ENCODE data around the gene GUCA2A. TPM values are rescaled to one million over a fixed set of nuclear protein-coding genes. Genes with fewer than 3 reads are reported as not detected.

The GUCA2A gene
- total and polyA plus RNA-seq, 8 donors: 0.30 to 0.87 (median 0.44) TPM; not detected in 2

DNA sequence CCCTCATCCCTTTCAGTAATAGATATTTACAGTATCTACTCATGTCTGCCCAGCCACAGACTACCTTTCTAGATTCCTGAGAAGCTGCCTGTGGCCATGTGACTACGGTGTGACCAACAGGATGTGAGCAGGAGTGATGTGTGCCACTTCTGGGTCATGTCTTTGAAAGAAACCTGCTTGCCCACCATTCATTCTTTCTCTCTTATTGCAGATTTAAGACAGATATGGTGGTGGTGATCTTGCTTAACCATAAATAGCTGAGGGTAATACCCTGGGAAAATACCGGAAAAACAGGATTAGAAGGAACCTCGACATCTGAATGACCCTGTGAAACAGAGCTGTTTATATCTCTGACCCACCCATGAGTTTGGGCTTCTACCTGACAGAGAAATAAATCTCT, 41.6 kb upstream of the GUCA2A start:
- H3K9me3 ChIP-seq: peaks cover 0 to 10% of the 10 kb centered on the region in 2 donors
- no peak for ATAC-seq
- intact Hi-C loops (cut with DNase I): no loop called here
- H3K27me3 ChIP-seq: no peaks in the 10 kb centered on the region
- H3K4me3 ChIP-seq: no peak overlapping the region
- TF ChIP-seq, protein P1, sequence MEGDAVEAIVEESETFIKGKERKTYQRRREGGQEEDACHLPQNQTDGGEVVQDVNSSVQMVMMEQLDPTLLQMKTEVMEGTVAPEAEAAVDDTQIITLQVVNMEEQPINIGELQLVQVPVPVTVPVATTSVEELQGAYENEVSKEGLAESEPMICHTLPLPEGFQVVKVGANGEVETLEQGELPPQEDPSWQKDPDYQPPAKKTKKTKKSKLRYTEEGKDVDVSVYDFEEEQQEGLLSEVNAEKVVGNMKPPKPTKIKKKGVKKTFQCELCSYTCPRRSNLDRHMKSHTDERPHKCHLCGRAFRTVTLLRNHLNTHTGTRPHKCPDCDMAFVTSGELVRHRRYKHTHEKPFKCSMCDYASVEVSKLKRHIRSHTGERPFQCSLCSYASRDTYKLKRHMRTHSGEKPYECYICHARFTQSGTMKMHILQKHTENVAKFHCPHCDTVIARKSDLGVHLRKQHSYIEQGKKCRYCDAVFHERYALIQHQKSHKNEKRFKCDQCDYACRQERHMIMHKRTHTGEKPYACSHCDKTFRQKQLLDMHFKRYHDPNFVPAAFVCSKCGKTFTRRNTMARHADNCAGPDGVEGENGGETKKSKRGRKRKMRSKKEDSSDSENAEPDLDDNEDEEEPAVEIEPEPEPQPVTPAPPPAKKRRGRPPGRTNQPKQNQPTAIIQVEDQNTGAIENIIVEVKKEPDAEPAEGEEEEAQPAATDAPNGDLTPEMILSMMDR (IDR thresholded peaks at IDR 0.05): no peak
- peaks cover 0 to 5% of the 10 kb centered on the region in 2 donors for H3K4me1 ChIP-seq
- no peak overlapping the region for H3K27ac ChIP-seq
- H3K36me3 ChIP-seq: peaks cover 0 to 18% of the 10 kb centered on the region in 2 donors
- no peak for DNase-seq

DNA sequence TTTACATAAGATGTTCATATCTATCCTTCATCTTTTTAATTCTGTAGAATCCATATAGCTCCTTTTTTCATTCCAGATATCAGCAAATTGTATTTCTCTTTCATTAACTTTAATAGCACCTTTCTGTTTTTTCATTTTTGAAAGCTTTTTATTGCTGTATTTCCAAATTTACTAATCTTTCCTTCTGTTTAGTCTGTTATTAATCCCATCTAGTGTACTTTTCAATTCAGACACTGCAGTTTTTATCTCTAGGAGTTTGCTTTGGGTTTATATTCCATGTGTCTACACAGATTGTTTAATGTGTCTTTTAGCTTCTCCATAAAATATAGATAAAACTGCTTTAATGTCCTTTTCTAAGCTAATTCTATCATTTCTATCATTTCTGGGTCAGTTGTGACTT, 37.4 kb upstream of the GUCA2A start:
- no peak overlapping the region for H3K27ac ChIP-seq

DNA sequence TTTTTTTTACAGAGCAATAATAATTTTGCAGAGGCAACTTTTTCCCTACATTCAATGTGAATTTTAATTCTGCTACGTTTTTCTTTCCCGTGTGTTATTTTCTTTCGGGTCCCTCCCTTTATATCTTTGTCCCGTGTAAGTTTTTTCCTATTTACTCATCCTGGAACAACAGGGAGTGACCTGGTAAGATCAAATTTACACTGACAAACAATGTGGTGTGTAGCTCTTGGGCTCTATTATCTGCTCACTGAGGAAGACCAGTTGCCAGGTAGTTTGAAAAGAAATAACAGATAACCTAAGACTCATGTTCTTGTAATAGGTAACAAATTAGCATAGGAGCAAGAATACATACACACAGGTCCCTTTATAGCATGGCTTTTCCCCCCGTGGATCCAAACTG, 33.7 kb upstream of the GUCA2A start:
- Histone ChIP-seq H3K27ac (no peak overlapping the region), H3K9me3 (peaks cover 0 to 10% of the 10 kb centered on the region in 2 donors), H3K27me3 (no peaks in the 10 kb centered on the region), H3K36me3 (peaks cover 0 to 60% of the 10 kb centered on the region in 2 donors), H3K4me1 (no peaks in the 10 kb centered on the region), H3K4me3 (no peak overlapping the region)
- intact Hi-C loops (cut with DNase I): no loop called here
- TF ChIP-seq, protein P1 (IDR thresholded peaks at IDR 0.05): no peak
- DNase-seq (no peak), ATAC-seq (no peak)

More for the DNA sequence above, 37.4 kb upstream of the GUCA2A start:
- intact Hi-C loops (cut with DNase I): no loop called here
- Histone ChIP-seq H3K4me1 (no peaks in the 10 kb centered on the region), H3K9me3 (peaks cover 0 to 10% of the 10 kb centered on the region in 2 donors), H3K4me3 (no peak overlapping the region), H3K27me3 (no peaks in the 10 kb centered on the region), H3K36me3 (peaks cover 0 to 37% of the 10 kb centered on the region in 2 donors)
- TF ChIP-seq, protein P1 (IDR thresholded peaks at IDR 0.05): no peak
- ATAC-seq: no peak
- DNase-seq: no peak

DNA sequence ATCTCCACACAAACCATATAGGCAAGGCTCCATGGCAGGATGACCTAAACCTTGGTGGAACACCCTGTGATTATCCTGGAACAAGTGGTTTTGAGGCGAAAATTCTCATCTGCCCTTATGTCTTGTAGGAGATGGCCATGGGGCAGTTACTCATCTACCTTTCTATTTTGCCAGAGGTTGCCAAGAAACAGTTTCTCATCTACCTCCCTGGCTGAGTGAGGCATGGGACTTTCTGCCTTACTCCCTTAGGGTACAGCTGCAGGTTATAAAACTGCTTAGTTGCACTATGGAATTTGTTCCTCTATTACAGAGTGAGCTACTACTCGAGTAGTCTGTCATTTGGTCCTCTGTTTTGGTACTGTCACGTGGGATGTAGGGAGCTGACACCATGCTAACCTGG, 31.3 kb upstream of the GUCA2A start:
- H3K4me1 ChIP-seq: no peaks in the 10 kb centered on the region
- TF ChIP-seq, protein P1 (IDR thresholded peaks at IDR 0.05): no peak
- H3K36me3 ChIP-seq: peaks cover 0 to 58% of the 10 kb centered on the region in 2 donors
- no peaks in the 10 kb centered on the region for H3K27me3 ChIP-seq
- ATAC-seq (no peak), DNase-seq (no peak)
- no peak overlapping the region for H3K4me3 ChIP-seq
- intact Hi-C loops (cut with DNase I): no loop called here
- H3K9me3 ChIP-seq: no peaks in the 10 kb centered on the region
- no peak overlapping the region for H3K27ac ChIP-seq

DNA sequence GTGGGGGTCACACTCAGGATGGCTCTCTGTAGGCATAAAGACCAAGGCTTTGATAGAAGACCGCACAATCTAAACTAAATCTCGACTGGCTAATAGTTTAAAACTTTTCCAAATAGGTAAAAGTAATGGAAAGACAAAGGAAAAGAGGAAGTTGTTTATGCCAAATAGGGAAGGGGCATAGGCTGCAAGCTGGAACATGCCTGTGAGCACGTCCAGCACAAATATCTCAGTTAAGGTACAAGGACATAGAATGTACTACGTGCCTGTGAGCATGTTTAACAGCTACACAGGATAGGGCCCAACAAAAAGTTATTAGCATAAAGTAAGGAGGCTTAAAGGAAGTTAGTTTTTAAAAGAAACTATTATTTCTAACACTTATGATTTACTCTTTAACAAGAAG, 27.6 kb upstream of the GUCA2A start:
- H3K27ac ChIP-seq: no peak overlapping the region
- no peaks in the 10 kb centered on the region for H3K4me1 ChIP-seq
- no peak for DNase-seq
- ATAC-seq: no peak
- intact Hi-C loops (cut with DNase I): no loop called here
- no peak overlapping the region for H3K4me3 ChIP-seq
- H3K27me3 ChIP-seq: no peaks in the 10 kb centered on the region
- TF ChIP-seq, protein P1 (IDR thresholded peaks at IDR 0.05): no peak
- no peaks in the 10 kb centered on the region for H3K9me3 ChIP-seq
- H3K36me3 ChIP-seq: peaks cover 0 to 73% of the 10 kb centered on the region in 2 donors

Data from left lung (tissue), 10 donors.